Measurements from ENCODE around the gene PCP4L1.

Gene PCP4L1

DNA sequence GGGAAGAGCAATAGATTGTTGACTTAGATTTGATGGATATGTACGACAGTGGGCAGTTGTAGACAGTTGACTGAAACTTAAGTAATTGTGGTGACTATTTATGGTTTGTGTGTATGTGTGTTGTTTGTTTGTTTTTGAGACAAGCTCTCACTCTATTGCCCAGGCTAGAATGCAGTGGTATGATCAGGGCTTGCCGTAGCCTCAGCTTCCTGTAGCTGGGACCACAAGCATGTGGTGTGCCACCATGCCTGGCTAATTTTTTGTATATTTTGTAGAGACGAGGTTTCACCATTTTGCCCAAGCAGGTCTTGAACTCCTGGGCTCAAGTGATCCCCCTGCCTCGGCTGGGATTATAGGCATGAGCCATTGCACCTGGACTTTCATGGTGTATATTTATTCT is 65.5 kb downstream of the PCP4L1 start:
- DNase-seq, result no peak

DNA sequence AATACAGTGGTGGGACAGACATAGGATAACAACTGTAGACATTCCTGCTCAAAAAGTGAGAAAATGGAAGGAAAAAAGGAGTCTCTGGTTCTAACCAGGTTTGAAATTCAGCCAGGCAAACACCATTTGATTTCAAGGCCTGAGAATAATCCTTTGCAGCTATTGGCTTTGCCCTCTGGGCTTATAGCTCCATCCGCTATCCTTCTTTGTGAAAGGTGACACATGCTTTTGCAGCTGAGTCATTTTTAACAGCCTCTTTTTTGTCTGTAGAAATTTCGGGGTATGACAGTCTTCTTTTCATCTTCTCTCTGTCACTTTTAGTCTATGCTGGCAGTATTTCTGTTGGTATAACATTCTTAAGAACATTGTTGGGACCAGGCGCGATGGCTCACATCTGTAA is 71.8 kb downstream of the PCP4L1 start:
- DNase-seq, result no peak

DNA sequence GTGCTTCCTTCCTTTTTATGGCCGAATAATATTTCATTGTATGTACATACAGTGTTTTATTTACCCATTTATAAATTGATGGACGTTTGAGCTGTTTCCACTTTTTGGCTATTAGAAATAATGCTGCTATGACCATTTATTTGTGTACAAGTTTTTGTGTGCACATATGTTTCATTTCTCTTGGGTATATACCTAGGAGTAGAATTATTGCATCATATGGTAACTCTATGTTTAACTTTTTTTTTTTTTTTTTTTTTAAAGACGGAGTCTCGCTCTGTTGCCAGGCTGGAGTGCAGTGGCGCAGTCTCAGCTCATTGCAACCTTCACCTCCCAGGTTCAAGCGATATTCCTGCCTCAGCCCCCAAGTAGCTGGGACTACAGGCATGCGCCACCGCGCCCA is 74.6 kb downstream of the PCP4L1 start:
- DNase-seq, result no peak

Measured in activated CD4-positive, alpha-beta T cell treated with anti-CD3 and anti-CD28 coated beads, Interleukin-2, amount 50 U/mL, for 1 hour (primary cell).